HG03060 (cell line): ENCODE results near the gene ATG9A.
"Not testable (repeated sequence)": the region's sequence is repeated elsewhere in the genome, so short reads cannot be mapped to it uniquely, and the experiment has no call there.

Experiments
- ATAC-seq: cut with Tn5 transposase; IDR thresholded peaks from one replicate; pipeline ENCODE4 v1.9.1; 2021; ENCODE audit warnings: low read depth, moderate number of reproducible peaks; ENCODE audit not compliant: unreplicated experiment

The ATG9A gene, protein sequence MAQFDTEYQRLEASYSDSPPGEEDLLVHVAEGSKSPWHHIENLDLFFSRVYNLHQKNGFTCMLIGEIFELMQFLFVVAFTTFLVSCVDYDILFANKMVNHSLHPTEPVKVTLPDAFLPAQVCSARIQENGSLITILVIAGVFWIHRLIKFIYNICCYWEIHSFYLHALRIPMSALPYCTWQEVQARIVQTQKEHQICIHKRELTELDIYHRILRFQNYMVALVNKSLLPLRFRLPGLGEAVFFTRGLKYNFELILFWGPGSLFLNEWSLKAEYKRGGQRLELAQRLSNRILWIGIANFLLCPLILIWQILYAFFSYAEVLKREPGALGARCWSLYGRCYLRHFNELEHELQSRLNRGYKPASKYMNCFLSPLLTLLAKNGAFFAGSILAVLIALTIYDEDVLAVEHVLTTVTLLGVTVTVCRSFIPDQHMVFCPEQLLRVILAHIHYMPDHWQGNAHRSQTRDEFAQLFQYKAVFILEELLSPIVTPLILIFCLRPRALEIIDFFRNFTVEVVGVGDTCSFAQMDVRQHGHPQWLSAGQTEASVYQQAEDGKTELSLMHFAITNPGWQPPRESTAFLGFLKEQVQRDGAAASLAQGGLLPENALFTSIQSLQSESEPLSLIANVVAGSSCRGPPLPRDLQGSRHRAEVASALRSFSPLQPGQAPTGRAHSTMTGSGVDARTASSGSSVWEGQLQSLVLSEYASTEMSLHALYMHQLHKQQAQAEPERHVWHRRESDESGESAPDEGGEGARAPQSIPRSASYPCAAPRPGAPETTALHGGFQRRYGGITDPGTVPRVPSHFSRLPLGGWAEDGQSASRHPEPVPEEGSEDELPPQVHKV

GRCh38 chr2:219229305-219230058 is at the start of gene ATG9A, which contains the start of gene ANKZF1:
Gene ATG9A (minus strand): TSS chr2:219229636. CDS start chr2:219228024, 1,612 bp downstream.
Gene ANKZF1 (plus strand): TSS chr2:219229806. CDS start chr2:219230258, 452 bp downstream.
- peak; percentile 92 for ATAC-seq

- no peak for ATAC-seq
Measured at GRCh38 chr2:219278655-219279150, 49.3 kb upstream of the ATG9A start.

DNA sequence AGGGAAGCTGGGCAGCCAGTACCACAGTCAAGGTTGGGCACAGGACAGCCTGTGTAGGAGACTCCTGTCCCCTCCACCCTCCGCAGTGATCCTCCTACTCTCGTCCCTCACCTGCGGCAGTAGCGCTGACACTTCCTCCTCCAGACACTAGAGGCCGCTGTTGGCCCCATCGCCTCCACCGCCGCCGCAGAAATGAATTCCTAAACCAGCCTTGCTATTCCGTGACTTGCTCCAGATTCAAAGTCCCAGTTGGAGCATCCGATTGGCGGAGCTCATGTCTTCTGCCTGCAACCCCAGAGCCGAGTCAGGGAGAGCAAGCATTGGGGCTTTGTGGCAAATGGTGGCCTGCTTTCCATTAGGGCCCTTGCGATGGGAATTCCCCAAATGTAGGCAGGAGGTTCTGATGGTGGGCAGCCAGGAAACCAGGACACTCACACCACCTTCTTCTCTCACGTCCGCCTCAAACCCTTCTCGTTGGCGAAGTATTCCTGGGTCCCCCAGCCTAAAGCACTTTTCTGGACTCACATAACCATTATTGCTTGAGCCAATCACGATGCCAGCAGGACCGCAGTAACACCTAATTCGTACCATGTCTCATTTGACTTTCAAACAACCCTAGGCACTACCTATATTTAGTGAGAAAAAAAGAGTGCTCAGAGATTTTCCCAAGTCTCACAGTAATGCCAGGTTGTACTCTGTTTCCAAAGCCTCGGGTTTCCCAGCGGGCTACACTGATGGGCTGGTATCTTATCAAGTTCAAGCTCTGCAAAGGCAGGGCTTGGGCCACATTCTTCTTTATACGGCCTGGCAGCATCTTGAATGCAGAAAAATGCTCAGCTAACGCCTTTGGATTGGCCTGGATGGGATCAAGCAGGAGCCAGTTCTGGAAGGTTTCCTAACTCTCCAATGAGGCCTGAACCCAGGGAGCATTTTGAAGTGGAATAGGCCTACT is 48.5 kb upstream of the ATG9A start:
- no peak for ATAC-seq

DNA sequence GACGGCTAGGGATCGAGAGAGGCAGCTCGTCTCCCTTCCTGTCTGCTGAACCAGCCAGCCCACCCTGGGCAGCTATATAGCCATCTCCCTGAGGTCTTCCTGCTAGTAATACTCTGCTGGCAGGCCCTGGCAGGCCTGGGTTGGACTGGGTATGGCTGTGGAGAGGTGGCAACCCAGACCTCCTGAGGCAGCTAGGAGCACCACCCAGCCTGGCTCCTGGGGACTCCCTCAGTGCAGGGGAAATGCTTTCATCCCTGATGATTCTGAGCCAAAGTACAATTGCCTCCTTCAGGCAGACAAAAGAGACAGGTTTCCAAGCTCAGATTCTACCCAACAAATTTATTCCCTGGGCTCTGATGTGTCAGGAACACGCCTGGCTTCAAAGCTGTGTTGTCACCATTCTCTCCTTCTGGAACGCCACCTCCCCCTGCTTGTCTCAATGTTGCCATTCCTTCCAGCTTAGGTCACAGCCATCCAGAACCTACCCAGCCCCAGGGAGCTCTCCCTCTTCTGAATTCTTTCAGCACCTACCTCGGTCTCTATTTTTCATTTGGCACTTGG is 45.0 kb upstream of the ATG9A start:
- ATAC-seq: no peak

DNA sequence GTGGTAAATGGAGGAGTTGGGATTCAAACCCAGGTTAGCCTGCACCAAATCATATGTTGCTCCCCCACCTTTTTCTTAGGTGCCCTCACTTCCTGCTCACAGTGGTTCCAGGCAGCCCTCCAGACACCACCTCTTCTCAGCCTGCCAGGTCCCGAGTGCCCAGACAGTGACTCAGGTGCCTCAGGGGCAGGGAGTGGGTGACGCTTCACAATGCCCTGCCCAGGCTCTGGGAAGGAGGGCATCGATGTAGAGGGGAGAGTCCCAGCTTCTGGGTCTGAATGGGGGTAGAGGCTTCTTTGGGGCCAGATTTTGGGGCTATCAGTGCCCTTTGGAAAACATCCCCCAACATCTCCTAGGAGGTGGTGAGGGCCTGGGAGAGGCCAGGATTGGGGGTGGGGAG is 44.5 kb upstream of the ATG9A start:
- ATAC-seq: no peak

DNA sequence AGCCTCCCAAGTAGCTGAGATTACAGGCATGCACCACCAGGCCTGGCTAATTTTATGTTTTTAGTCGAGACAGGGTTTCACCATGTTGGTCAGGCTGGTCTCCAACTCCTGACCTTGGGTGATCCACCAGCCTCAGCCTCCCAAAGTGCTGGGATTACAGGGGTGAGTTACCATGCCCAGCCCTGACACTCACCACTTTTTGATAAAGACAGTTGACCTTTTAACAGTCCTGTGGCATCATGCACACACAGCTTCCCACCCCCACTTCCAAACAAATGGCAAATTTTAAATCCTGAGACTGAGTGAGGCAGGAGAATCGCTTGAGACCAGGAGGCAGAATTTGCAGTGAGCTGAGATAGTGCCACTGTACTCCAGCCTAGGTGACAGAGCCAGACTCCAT is 43.6 kb upstream of the ATG9A start:
- ATAC-seq: no peak

DNA sequence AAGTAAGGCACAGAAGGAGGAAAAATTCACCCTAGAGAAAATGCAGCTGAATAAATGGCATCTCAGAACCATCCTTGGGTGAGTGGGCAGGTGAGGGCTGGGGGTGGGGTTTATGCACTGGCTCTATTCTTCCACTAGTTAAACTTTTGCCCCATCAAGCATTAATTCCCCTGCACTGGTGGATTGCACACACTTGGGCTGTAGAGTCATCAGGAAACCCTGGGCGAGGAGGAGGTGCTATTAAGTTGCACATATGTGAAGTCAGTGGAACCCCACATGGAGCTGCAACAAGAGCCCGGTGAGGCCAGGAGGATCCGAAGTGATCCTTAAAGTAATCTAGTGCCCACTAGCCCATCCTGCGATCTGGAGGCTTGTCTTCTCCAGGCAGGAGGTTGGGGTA is 42.9 kb upstream of the ATG9A start:
- no peak for ATAC-seq

- ATAC-seq: no peak
Measured at GRCh38 chr2:219271021-219271420, 41.6 kb upstream of the ATG9A start.

DNA sequence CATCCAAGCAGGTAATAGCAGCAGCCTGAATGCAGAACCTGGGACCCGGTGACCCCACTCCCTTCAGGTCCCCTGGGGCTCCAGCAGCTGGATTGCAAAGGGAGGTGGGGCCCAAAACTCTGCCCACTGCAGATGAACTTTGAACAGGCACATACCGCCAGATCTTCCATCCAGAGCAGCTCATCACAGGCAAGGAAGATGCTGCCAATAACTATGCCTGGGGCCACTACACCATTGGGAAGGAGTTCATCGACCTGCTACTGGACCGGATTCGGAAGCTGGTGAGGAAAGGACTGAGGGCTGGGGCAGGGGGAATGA is 40.6 kb upstream of the ATG9A start:
- no peak for ATAC-seq

DNA sequence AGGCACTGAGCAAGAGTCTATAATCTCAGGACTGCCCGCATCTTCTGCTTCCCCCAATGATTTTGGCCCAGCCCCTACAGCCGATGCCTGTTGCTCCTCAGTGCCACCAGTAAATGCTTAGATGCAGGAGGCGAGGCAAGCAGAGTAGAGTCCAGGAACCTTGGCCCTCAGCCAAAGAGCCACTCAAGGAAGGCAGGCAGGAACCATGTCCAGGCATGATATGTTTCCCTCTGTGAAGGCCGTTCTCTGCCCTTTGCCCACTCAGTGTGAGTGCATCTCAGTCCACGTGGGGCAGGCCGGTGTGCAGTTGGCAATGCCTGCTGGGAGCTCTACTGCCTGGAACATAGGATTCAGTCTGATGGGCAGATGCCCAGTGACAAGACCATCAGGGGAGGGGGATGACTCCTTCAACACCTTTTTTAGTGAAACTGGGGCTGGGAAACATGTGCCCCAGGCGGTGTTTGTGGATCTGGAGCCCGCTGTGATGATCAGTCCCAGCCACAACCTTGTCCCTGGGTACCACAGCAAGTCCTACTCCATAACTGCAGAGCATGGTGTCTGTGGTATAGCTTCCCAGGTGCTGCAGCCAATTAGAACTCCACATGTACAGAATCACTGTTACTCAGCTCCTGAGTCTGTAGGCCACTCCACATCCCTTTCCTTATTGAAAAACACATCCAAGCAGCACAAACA is 40.1 kb upstream of the ATG9A start:
- ATAC-seq: no peak

DNA sequence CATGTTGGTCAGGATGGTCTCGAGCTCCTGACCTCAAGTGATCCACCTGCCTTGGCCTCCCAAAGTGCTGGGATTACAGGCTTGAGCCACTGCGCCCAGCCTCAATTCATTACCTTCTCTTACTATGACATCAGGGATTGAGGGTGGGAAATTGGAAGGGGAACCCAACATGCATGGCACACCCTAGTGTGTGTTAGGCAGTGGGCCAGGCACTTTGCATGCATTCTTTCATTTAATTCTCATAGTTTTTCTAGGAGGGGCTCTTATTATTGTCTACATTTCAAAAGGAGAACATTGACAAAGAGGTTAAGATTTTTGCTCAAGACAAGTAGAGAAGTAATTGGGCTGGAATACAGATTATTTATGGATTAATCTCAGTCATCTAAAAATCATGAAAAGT is 38.9 kb upstream of the ATG9A start:
- ATAC-seq: no peak

DNA sequence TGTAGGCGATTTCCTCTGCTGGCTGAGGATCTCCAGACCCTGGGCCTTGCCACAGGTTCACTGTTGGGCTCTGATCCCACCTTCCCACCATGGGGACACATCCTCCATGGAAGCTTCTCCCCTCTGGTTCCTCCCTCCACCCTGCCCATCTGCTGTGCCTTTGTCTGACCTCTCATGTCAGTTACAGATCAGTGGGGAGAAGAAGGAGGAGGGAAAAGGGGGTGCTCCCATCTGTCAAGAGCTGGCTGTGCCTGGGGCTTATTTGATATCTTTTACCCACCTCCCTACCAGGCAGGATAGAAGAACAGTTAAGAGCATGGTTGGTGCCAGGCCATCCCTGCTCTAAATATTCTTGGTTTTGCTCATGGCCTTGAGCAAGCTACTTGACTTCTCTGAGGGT is 37.5 kb upstream of the ATG9A start:
- no peak for ATAC-seq

GRCh38 chr2:219266232-219266631 is 36.8 kb upstream of the ATG9A start:
- ATAC-seq: no peak

- no peak for ATAC-seq
Measured at GRCh38 chr2:219261024-219261855, 31.8 kb upstream of the ATG9A start.

DNA sequence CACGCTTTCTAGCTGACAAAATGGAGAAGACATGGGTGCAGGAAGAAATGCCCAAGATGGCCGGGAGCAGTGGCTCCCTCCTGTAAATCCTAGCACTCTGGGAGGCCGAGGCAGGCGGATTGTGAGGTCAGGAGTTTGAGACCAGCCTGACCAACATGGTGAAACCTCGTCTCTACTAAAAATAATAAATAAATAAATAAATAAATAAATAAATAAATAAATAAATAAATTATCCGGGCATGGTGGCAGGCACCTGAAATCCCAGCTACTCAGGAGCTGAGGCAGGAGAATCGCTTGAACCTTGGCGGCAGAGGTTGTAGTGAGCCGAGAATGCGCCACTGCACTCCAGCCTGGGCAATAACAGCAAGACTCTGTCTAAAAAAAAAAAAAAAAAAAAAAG is 29.5 kb upstream of the ATG9A start:
- not testable (repeated sequence) for ATAC-seq

DNA sequence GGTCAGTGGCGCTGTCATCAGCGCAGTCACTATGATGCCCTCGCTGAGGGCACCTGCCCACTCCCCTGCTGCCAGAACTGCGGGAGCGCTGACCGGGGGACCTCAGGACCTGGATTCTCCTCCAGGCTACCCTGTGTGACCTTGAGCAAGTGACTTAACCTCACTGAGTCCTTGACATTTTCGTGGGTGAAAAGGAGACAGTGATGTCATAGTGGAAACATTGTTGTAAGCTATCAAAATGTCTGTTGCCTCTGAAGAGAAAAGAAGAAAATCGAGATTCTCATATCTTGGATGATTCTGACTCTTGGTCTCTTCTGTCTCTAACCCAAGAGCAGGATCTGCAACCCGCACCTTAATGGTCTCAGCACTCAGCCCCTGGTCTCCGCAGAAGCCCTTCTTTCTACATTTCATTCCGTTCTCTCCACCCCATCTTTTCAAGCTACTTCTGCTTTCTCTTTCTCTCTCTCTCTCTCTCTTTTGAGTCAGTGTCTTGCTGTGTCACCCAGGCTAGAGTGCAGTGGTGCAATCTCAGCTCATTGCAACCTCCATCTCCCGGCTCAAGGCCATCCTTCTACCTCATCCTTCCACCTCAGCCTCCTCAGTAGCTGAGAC is 25.3 kb upstream of the ATG9A start:
- ATAC-seq: peak; percentile 30

DNA sequence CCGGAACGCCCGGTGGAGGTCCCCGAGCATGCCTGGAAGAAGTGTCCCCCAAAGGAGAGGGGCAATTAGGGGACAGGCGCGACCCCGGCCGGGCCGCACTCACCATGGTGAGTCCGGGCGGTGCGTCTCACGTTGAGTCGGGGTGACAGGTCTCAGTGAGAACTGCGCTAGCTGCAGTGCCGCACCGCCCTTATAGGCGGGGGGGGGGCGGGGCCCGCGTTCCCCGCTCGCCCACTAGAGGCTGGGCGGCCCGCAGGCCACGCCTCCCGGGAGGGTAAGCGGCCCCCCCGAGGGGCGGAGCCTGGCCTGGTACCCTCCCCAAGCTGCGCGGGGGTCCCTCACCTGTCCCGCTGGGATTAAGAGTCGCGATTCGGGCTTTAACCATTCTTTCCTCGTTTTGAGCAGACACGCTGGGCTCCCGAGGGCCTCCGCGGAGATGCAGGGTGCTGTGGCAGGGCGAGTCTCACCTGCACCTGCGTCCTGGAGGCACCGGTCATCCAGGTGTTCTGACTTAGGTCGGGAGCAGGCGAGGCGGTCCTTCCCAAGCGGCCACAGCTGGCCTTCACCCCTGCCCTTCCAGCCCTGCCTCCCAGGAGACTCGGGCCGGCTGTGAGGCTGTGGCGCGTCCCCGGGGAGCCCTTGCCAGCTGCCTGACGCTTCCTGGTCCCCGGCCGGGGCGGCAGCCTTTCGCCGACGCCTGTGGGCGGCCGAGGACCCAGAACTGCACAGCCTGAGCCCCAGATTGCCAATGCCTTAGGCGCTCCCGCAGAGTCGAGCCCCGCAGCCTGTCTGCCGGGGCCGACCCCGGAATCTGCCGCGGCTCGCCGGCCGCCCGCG is 24.5 kb upstream of the ATG9A start, which contains the start of gene TUBA4A:
Gene TUBA4A (minus strand): TSS at position 166 of the 837 bp plus-strand sequence. CDS start 60 bp downstream, at position 106.
- peak; percentile 22 for ATAC-seq
